Calu3 (cell line): ENCODE results near the gene TRNP1. TPM values are rescaled to one million over a fixed set of nuclear protein-coding genes. Genes with fewer than 3 reads are reported as not detected.

Experiments used
- BruUV-seq: library from RNA; stranded (reverse); fragments of 400-500 nt; replicated peaks from 2 replicates; lab custom pipeline; 2021; lab: Mats Ljungman, UMichigan
- CTCF ChIA-PET: fragments of 300-600 bp; sonication (Branson Sonifier 250); formaldehyde crosslinking; loops from one replicate; lab custom pipeline; 2022; ENCODE audit warnings: antibody characterized with exemption; lab: Charles Lee
- DNase-seq: peaks from one replicate; pipeline ENCODE4 v3.0.0; 2022
- H3K27ac Mint-ChIP-seq: one replicate; pipeline ENCODE4 v1.8.0; 2022; ENCODE audit warnings: mixed read lengths; ENCODE audit not compliant: unreplicated experiment
- H3K27me3 Mint-ChIP-seq: one replicate; pipeline ENCODE4 v1.8.0; 2022; ENCODE audit warnings: mixed read lengths; ENCODE audit not compliant: unreplicated experiment
- H3K36me3 Mint-ChIP-seq: one replicate; pipeline ENCODE4 v1.8.0; 2022; ENCODE audit warnings: mild to moderate bottlenecking, moderate library complexity, mixed read lengths; ENCODE audit not compliant: insufficient read depth, unreplicated experiment
- H3K4me1 Mint-ChIP-seq: one replicate; pipeline ENCODE4 v1.8.0; 2022; ENCODE audit warnings: mild to moderate bottlenecking, low read depth, mixed read lengths; ENCODE audit not compliant: unreplicated experiment
- H3K4me3 Mint-ChIP-seq: one replicate; pipeline ENCODE4 v1.8.0; 2022; ENCODE audit warnings: mild to moderate bottlenecking, low read depth, moderate library complexity, mixed read lengths; ENCODE audit not compliant: unreplicated experiment
- H3K9me3 Mint-ChIP-seq: one replicate; pipeline ENCODE4 v1.8.0; 2022; ENCODE audit warnings: low read depth, mixed read lengths; ENCODE audit not compliant: unreplicated experiment
- intact Hi-C: fragments of 100-400 bp; cut with micrococcal nuclease; formaldehyde crosslinking; loops from one replicate; pipeline ENCODE4 v1.10.0; 2022; ENCODE audit not compliant: unreplicated experiment
- total RNA-seq: library from RNA; stranded (reverse); gene quantifications from 2 replicates; pipeline ENCODE4 v1.2.3, GENCODE V29; 2022
- TF ChIP-seq, protein P1 (sequence below): fragments of 200-600 bp; IDR thresholded peaks from one replicate; pipeline ENCODE4 v1.8.0; 2022; ENCODE audit warnings: antibody characterized with exemption; ENCODE audit not compliant: unreplicated experiment

Gene TRNP1
- total RNA-seq, 1 experiment from 2014 or later, result 195 TPM

- H3K4me1 Mint-ChIP-seq, result peaks cover 23% of the 10 kb centered on the region
- CTCF ChIA-PET, result no interaction called here
- intact Hi-C loops, result no loop called here
- DNase-seq, result no peak
- TF ChIP-seq, protein P1, sequence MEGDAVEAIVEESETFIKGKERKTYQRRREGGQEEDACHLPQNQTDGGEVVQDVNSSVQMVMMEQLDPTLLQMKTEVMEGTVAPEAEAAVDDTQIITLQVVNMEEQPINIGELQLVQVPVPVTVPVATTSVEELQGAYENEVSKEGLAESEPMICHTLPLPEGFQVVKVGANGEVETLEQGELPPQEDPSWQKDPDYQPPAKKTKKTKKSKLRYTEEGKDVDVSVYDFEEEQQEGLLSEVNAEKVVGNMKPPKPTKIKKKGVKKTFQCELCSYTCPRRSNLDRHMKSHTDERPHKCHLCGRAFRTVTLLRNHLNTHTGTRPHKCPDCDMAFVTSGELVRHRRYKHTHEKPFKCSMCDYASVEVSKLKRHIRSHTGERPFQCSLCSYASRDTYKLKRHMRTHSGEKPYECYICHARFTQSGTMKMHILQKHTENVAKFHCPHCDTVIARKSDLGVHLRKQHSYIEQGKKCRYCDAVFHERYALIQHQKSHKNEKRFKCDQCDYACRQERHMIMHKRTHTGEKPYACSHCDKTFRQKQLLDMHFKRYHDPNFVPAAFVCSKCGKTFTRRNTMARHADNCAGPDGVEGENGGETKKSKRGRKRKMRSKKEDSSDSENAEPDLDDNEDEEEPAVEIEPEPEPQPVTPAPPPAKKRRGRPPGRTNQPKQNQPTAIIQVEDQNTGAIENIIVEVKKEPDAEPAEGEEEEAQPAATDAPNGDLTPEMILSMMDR, result no peak
- no peaks in the 10 kb centered on the region for H3K36me3 Mint-ChIP-seq
- H3K4me3 Mint-ChIP-seq, result no peak overlapping the region
- no peaks in the 10 kb centered on the region for H3K27me3 Mint-ChIP-seq
- BruUV-seq, result no TSS peak
- H3K27ac Mint-ChIP-seq, result no peak overlapping the region
- no peaks in the 10 kb centered on the region for H3K9me3 Mint-ChIP-seq
These were observed 21.1 kb upstream of the TRNP1 start for GRCh38 chr1:26972390-26972789.

GRCh38 chr1:26972821-26973220, 20.7 kb upstream of the TRNP1 start:
- TF ChIP-seq, protein P1, result no peak
- Mint-ChIP-seq H3K4me3 (no peak overlapping the region), H3K27me3 (no peaks in the 10 kb centered on the region), H3K4me1 (peaks cover 28% of the 10 kb centered on the region), H3K9me3 (no peaks in the 10 kb centered on the region), H3K36me3 (no peaks in the 10 kb centered on the region), H3K27ac (no peak overlapping the region)
- DNase-seq, result no peak
- CTCF ChIA-PET, result no interaction called here
- no TSS peak for BruUV-seq
- intact Hi-C loops, result no loop called here

- no peak overlapping the region for H3K27ac Mint-ChIP-seq
- no peaks in the 10 kb centered on the region for H3K27me3 Mint-ChIP-seq
- H3K9me3 Mint-ChIP-seq, result no peaks in the 10 kb centered on the region
- no peak overlapping the region for H3K4me3 Mint-ChIP-seq
- DNase-seq, result no peak
- no peaks in the 10 kb centered on the region for H3K36me3 Mint-ChIP-seq
- peaks cover 23% of the 10 kb centered on the region for H3K4me1 Mint-ChIP-seq
- no TSS peak for BruUV-seq
- TF ChIP-seq, protein P1, result no peak
- CTCF ChIA-PET, result interaction anchor here (0.7 kb wide), 1 partner anchor 12 kb away, joined by 9 read pairs; no protein-coding TSS in a partner anchor
- intact Hi-C loops, result no loop called here
These were observed 16.6 kb upstream of the TRNP1 start for GRCh38 chr1:26976621-26977510.

GRCh38 chr1:26978901-26979300, 14.6 kb upstream of the TRNP1 start:
- no peak overlapping the region for H3K27ac Mint-ChIP-seq
- CTCF ChIA-PET, result no interaction called here
- intact Hi-C loops, result no loop called here

More at GRCh38 chr1:26978901-26979300, 14.6 kb upstream of the TRNP1 start:
- no peaks in the 10 kb centered on the region for H3K36me3 Mint-ChIP-seq
- H3K27me3 Mint-ChIP-seq, result no peaks in the 10 kb centered on the region
- H3K4me3 Mint-ChIP-seq, result no peak overlapping the region
- no peaks in the 10 kb centered on the region for H3K9me3 Mint-ChIP-seq
- no peak for DNase-seq
- TF ChIP-seq, protein P1, result no peak
- BruUV-seq, result no TSS peak
- peaks cover 27% of the 10 kb centered on the region for H3K4me1 Mint-ChIP-seq
